Activated CD8-positive, alpha-beta T cell treated with anti-CD3 and anti-CD28 coated beads, Interleukin-2, amount 10 ng/mL, durations not matched to agents 7 days and 5 days (primary cell): ENCODE measurements around the gene GALNT9. TPM values are rescaled to one million over a fixed set of nuclear protein-coding genes. Genes with fewer than 3 reads are reported as not detected.
A peak's percentile ranks its signal among the peaks of the same experiment; 100 is the strongest.
"Not testable (repeated sequence)": the region's sequence is repeated elsewhere in the genome, so short reads cannot be mapped to it uniquely, and the experiment has no call there.

Experiments used
- ATAC-seq: fragments of 150-1000 bp; cut with Tn5 transposase; one replicate; pipeline ENCODE4 v1.10.0; 2021; ENCODE audit warnings: moderate library complexity
- CTCF ChIA-PET: fragments of 350-600 bp; sonication (Branson Sonifier 250); formaldehyde crosslinking; loops from one replicate; lab custom pipeline; 2021; ENCODE audit warnings: antibody characterized with exemption; lab: Charles Lee
- POLR2A ChIA-PET: fragments of 350-600 bp; sonication (Branson Sonifier 250); formaldehyde crosslinking; loops from one replicate; lab custom pipeline; 2021; ENCODE audit warnings: antibody characterized with exemption; lab: Charles Lee
- DNase-seq: peaks from one replicate; pipeline ENCODE4 v3.0.0-alpha.2; 2020
- H3K27ac Mint-ChIP-seq: one replicate; pipeline ENCODE4 v1.8.0; 2021; ENCODE audit warnings: mild to moderate bottlenecking, mixed read lengths
- H3K27me3 Mint-ChIP-seq: one replicate; pipeline ENCODE4 v1.8.0; 2021; ENCODE audit warnings: low read depth, mixed read lengths
- H3K36me3 Mint-ChIP-seq: one replicate; pipeline ENCODE4 v1.8.0; 2021; ENCODE audit warnings: low read depth, mixed read lengths
- H3K4me1 Mint-ChIP-seq: one replicate; pipeline ENCODE4 v1.8.0; 2021; ENCODE audit warnings: low read depth, mixed read lengths
- H3K4me3 Mint-ChIP-seq: one replicate; pipeline ENCODE4 v1.8.0; 2021; ENCODE audit warnings: mild to moderate bottlenecking, mixed read lengths
- H3K9me3 Mint-ChIP-seq: one replicate; pipeline ENCODE4 v1.8.0; 2022; ENCODE audit warnings: mixed read lengths; ENCODE audit not compliant: insufficient read depth
- total RNA-seq, 2 experiments: library from RNA; stranded (reverse); gene quantifications; one replicate each; pipeline ENCODE4 v1.2.3, GENCODE V29; 2021

The GALNT9 gene
- total RNA-seq, 2 experiments from 2014 or later: not detected

DNA sequence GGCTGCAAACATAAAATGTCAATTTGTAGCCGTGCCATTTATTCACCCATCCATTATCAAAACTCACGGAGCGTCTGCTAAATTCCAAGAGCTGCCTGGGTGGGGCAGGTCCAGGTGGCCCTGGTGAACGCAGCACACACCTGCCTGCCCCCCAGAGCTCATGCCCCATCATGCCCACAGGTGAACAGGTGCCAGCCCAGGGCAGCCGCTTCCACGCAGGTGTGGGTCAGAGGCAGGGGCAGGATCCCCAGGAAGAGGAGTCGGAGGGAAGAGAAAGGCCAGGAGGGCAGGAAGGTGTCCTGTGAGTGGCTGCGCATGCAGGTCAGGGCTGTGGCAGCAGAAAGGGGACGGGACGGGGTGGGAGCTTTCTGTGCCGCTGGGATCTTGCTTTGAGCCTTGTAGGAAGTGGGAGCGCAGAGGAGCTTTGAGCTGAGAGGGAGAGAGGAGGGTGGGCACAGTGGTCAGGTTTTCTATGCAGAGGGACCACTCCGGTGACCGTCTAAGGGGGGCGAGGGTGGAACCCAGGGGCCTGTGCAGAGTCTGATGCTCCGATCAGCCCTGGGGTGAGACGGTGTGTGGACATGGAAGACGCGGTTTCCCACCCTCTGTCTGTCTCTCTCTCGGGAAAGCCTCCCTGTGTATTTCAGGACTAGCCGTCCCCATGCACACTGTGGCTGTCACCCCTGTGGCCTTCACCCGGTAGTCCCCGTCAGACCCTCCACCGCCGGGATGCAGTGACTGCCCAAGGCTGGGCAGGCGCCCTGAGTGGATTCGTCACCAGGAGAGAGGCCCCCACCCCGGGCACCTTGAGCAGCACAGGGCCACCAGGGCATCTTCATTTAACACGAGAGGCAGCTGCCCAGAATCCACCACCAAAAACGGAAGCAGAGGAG lies 26.7 kb downstream of the GALNT9 start:
- Mint-ChIP-seq H3K4me1 (no peaks in the 10 kb centered on the region), H3K9me3 (no peaks in the 10 kb centered on the region), H3K27me3 (no peaks in the 10 kb centered on the region), H3K36me3 (no peaks in the 10 kb centered on the region), H3K27ac (no peak overlapping the region), H3K4me3 (no peak overlapping the region)
- no peak for DNase-seq
- ATAC-seq: no peak
- CTCF ChIA-PET: no interaction called here
- POLR2A ChIA-PET: no interaction called here

DNA sequence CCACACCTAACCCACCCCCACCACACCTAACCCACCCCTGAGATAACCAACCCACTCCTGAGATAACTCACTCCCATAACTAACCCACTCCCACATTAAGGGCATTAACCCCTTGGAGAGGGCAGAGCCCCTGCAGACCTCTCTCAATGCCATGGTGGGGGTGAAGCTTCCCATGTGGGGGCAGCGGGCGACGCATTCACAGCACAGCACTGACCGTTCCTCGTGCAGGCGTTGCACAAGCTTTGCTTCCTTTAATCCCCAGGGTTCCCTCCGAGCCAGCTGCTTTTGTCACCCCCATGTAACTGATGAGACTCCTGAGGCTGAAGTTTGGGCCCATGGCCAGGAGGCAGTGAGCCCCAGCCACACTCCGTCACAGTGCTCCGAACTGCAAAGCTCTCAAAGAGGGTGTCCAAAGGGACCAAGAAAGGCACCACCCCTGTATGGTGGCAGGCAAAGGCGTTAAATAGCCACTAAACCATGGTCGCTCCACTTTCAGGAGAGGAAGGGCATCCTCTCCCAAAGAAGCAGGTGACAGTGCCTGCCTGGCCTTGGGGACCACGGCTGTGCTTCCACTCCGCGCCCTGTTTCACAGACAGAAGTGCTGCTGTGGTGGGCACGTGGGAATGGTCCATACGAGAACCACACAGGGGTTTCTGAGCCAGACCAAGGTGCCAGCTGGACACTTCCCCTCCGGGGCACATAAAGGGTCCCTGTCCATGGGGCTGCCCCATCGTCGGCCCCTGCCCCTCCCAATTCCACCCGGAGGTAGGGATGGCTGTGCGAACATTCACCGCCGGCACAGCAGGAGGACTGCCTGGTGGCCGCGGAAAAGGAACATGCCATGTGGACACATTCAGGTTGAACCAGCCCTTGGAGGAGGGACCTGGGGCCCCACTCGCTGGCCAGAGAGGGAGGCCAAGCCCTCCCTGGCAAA lies 28.3 kb downstream of the GALNT9 start:
- Mint-ChIP-seq H3K27me3 (no peaks in the 10 kb centered on the region), H3K4me1 (no peaks in the 10 kb centered on the region), H3K27ac (no peak overlapping the region), H3K9me3 (no peaks in the 10 kb centered on the region), H3K36me3 (no peaks in the 10 kb centered on the region), H3K4me3 (no peak overlapping the region)
- ChIA-PET CTCF (interaction anchor here (0.6 kb wide), 1 partner anchor 70 kb away, joined by 3 read pairs; no protein-coding TSS in a partner anchor), POLR2A (no interaction called here)
- DNase-seq (no peak), ATAC-seq (no peak)

DNA sequence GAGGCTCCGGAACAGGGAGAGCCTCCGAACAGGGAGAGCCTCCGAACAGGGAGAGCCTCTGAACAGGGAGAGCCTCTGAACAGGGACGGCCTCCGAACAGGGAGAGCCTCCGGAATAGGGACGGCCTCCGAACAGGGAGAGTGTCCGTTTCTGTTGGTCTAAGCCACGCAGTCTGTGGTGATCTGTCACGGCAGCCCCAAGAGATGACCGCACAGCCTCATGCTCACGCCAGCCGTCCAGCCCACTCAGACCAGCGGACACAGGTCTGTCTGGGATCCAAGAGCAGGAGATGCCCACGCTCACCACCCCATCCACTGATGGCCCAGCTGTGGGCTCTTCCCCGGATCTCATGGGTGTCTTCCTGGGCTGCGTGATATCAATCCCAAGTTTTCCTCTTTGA lies 33.3 kb downstream of the GALNT9 start:
- DNase-seq (no peak), ATAC-seq (no peak)
- no peaks in the 10 kb centered on the region for H3K36me3 Mint-ChIP-seq
- ChIA-PET CTCF (no interaction called here), POLR2A (no interaction called here)
- H3K4me1 Mint-ChIP-seq: no peaks in the 10 kb centered on the region
- no peak overlapping the region for H3K27ac Mint-ChIP-seq
- no peaks in the 10 kb centered on the region for H3K27me3 Mint-ChIP-seq
- no peak overlapping the region for H3K4me3 Mint-ChIP-seq
- H3K9me3 Mint-ChIP-seq: no peaks in the 10 kb centered on the region

- H3K4me3 Mint-ChIP-seq, H3K27ac Mint-ChIP-seq, ATAC-seq, H3K4me1 Mint-ChIP-seq, DNase-seq, H3K36me3 Mint-ChIP-seq, CTCF ChIA-PET, H3K9me3 Mint-ChIP-seq, POLR2A ChIA-PET, H3K27me3 Mint-ChIP-seq: not testable (repeated sequence)
Measured at GRCh38 chr12:132295561-132295960, 33.8 kb downstream of the GALNT9 start.

- no peaks in the 10 kb centered on the region for H3K9me3 Mint-ChIP-seq
- H3K27me3 Mint-ChIP-seq: no peaks in the 10 kb centered on the region
- H3K36me3 Mint-ChIP-seq: no peaks in the 10 kb centered on the region
- ChIA-PET CTCF (no interaction called here), POLR2A (no interaction called here)
- no peak overlapping the region for H3K27ac Mint-ChIP-seq
- H3K4me3 Mint-ChIP-seq: no peak overlapping the region
- no peak for ATAC-seq
- H3K4me1 Mint-ChIP-seq: no peaks in the 10 kb centered on the region
- no peak for DNase-seq
Measured at GRCh38 chr12:132295101-132295526, 34.3 kb downstream of the GALNT9 start.

- Mint-ChIP-seq H3K27me3 (no peaks in the 10 kb centered on the region), H3K36me3 (no peaks in the 10 kb centered on the region), H3K9me3 (peaks cover 5% of the 10 kb centered on the region), H3K4me3 (no peak overlapping the region), H3K4me1 (no peaks in the 10 kb centered on the region), H3K27ac (no peak overlapping the region)
- ATAC-seq (no peak), DNase-seq (no peak)
- ChIA-PET CTCF (no interaction called here), POLR2A (no interaction called here)
Measured at GRCh38 chr12:132294121-132295034, 35.0 kb downstream of the GALNT9 start.

DNA sequence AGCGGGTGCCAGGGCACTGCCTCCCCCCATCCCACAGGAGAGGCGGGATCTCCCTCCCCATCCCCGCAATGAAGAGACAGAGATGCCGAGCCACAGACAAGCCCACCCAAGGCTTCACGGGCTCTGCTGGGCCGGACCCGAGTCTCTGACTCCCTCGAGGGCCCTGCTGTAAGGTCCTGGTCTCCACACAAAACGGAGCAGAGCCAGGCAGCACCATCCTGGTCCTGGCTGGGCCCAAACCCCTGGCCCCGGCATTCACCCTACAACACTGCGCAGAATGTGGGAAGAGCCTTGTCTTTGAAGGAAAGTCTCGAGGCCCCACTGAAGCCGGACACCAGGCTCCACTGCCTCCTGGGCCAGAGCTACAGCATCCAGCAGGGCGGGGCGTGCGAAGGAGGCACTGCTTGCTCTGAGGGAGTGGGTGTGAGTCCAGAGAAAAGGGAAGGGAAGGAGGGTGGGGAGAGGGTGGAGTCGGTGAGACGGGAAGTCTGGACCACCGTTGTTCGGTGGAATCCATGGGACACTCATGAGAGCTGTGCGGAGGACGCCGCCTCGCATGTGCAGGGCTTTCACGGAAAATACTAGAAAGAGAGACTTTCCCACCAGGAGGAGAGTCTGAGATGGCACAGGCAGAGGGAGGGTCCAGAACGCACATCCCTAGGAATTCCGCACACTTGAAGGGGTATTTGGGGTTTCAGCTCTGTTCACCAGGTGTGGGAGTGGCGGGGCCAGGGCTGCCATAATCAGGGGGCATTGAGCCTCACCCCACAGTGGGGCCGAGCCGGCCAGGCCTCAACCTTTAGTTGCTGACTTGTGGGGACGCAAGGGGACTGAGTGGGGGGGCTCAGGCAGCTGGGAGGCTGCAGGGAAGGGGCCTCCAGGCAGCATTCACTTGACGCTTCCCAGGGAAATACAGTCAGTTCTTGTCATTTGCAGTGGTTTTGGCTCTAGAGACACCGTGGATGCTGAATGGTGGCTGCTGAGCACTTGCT lies 36.8 kb downstream of the GALNT9 start:
- H3K4me1 Mint-ChIP-seq: no peaks in the 10 kb centered on the region
- no peak overlapping the region for H3K27ac Mint-ChIP-seq
- no peaks in the 10 kb centered on the region for H3K36me3 Mint-ChIP-seq
- POLR2A ChIA-PET: no interaction called here
- DNase-seq (no peak), ATAC-seq (no peak)
- CTCF ChIA-PET: no interaction called here
- H3K27me3 Mint-ChIP-seq: no peaks in the 10 kb centered on the region
- peaks cover 6% of the 10 kb centered on the region for H3K9me3 Mint-ChIP-seq
- H3K4me3 Mint-ChIP-seq: no peak overlapping the region

DNA sequence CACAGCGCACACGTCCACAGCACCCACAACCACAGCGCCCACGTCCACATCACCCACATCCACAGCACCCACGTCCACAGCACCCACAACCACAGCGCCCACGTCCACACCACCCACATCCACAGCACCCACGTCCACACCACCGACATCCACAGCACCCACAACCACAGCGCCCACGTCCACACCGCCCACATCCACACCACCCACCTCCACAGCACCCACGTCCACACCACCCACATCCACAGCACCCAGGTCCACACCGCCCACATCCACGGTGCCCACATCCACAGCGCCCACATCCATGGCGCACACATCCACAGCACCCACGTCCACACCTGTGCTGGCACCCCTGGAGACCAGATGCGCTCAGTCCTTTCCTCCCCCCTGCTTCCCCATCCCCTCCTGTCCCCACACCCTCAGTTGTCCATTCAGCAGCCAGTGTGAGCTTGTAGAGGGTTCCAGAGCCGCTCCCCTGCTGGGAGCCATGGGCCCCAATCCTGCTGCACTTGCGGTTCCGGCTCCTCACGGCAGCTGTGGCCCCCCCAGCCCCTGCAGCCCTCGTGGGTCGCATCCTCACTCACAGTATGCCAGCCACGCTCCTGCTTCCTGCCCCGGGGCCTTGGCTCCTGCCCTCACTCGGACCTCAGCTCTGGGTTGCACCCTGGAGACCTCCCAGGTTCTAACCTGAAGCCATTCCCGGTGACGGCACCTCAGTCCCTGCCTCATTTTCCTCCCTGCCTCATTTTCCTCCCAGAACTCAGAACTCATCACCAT lies 37.8 kb downstream of the GALNT9 start:
- H3K27ac Mint-ChIP-seq: peak overlapping the region; percentile 25
- POLR2A ChIA-PET: no interaction called here
- H3K36me3 Mint-ChIP-seq: no peaks in the 10 kb centered on the region

GRCh38 chr12:132290203-132290540 lies 39.2 kb downstream of the GALNT9 start:
- ChIA-PET POLR2A (no interaction called here), CTCF (no interaction called here)
- Mint-ChIP-seq H3K4me3 (no peak overlapping the region), H3K36me3 (no peaks in the 10 kb centered on the region), H3K9me3 (peaks cover 6% of the 10 kb centered on the region), H3K4me1 (no peaks in the 10 kb centered on the region), H3K27me3 (peaks cover 9% of the 10 kb centered on the region), H3K27ac (no peak overlapping the region)
- no peak for ATAC-seq
- no peak for DNase-seq

More for the DNA sequence above, 37.8 kb downstream of the GALNT9 start:
- no peak overlapping the region for H3K4me3 Mint-ChIP-seq
- DNase-seq: no peak
- peaks cover 6% of the 10 kb centered on the region for H3K9me3 Mint-ChIP-seq
- no peaks in the 10 kb centered on the region for H3K4me1 Mint-ChIP-seq
- CTCF ChIA-PET: no interaction called here
- H3K27me3 Mint-ChIP-seq: peaks cover under 1% of the 10 kb centered on the region
- no peak for ATAC-seq
